ENCODE results near the gene HOXB9.

Gene HOXB9

GRCh38 chr17:48578616-48579470, 47.3 kb downstream of the HOXB9 start:
- no peak for DNase-seq

DNA sequence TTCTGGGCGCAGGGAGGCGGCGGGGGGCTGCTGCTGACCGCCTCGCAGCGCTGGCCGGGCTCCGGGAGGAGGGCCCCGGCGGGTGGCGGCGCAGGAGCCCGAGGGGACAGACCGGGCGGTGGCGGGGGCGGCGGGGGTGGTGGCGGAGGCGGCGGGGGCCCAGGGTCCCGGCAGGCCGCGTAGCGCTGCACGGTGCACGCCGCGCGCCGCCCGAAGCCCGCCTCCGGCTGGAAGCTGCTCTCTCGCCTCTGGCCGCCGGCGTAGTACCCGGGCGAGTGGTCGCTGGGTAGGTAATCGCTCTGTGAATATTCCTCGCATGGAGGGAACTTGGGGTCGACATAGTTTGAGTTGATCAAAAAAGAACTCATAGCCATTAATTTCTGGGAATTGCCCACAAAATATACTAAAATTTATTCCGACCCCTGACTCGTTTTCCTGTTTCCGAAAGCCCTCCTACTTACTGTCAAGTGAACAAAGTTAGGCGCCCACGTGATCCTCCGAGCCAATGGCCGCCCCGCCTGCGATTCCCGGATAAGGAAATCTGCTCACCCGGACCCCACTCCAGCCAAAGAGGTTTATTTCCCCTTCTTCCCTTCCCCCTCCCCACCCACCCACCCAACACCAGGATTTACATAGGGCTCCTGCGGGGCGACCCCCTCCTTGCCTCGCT, 48.1 kb downstream of the HOXB9 start, which contains the start of gene HOXB4:
TSS of gene HOXB4 (minus strand) at position 405 of the 670 bp plus-strand sequence. CDS start at position 374, 31 bp downstream.
- peak; percentile 80 for DNase-seq

- no peak for DNase-seq
Measured at GRCh38 chr17:48577330-48577945, 48.7 kb downstream of the HOXB9 start.

- no peak for DNase-seq
Measured at GRCh38 chr17:48576479-48577309, 49.5 kb downstream of the HOXB9 start.

DNA sequence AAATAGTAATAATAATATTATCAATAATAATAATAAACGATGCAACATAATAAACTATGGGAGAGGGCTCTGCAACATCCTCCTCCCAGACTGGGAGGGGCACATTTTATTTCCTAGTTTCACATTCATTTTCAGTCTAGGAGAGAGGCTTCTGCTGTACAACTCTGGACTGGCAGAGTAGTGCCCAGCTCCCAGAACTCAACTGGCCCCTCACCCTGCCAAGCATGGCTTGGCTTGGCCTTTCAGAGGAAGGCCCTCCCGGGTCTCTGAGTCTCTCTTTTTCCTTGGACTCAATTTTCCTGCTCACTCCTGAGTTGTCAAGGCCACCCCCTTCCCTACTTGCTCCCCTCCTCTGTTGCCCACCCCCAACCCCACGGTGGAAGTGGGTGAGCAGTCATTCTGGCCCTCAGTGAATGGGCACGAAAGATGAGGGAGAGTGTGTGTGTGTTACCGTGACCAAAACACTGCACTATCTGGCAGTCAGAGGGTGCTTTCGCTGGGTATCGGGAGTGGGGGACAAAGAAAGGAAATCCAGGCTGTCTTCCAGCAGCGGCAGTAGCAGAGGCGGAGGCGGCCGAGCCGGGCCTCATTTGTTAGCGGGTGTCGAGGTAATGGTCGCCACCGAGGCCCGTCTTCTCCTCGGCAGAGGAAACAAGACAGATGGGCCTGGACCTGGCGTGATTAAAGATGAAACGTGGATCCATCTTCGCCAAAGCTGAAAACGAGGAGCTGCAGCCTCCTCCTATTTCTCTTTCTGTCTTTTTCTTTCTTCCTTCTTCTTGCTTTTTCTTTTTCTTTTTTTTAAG, 50.3 kb downstream of the HOXB9 start:
- DNase-seq = no peak

GRCh38 chr17:48575066-48575582, 51.0 kb downstream of the HOXB9 start:
- peak; percentile 46 for DNase-seq

DNA sequence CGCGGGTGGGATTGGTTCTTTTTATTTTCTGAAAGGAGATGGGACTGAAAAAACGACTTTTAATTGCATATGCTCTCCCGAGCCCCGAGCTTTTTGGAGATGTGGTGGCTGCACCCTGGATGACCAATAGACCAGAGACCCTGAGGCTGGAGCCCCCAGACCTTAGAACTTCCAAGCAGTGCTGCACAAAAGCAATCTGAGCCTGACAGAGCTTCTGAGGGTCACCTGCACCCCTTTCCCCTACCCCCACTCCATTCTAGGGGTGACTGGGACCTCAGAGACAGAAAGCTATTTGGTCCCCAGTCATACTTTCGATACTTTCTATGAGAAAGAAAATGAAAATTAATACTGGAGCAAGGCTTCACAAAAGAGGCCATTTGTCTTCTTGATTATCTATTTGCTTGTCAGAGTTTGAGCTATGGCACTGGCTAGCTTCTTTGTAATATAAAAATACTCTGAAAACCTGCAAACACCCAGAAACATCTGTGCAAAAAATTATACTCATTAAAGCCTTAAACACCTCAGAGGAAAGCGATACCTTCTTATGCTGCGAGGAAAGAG, 51.6 kb downstream of the HOXB9 start:
- DNase-seq = no peak

- DNase-seq = no peak
Measured at GRCh38 chr17:48571826-48572417, 54.2 kb downstream of the HOXB9 start.
